OCI-LY3 (cell line): ENCODE data around the gene DENND1A.

Experiments
- H2AFZ ChIP-seq: fragments of 200-600, 300-600 bp; shearing (Covaris generic); 2 replicates; pipeline ENCODE4 v1.6.0; 2014; ENCODE audit warnings: antibody characterized with exemption, low read depth, low read length
- H3K27ac ChIP-seq: fragments of 200-600, 300-600 bp; sonication (generic); 2 replicates; pipeline ENCODE4 v1.5.1; 2014; ENCODE audit warnings: mild to moderate bottlenecking, low read length, moderate library complexity, mixed read lengths
- H3K27me3 ChIP-seq: fragments of 200-600, 300-600 bp; sonication (generic); 2 replicates; pipeline ENCODE4 v1.6.1; 2014; ENCODE audit warnings: low read depth, low read length, mixed read lengths
- H3K36me3 ChIP-seq: fragments of 200-600, 300-600 bp; sonication (generic); replicated peaks from 2 replicates; pipeline ENCODE3; 2014; ENCODE audit warnings: low read depth, low read length, mixed read lengths
- H3K4me1 ChIP-seq: fragments of 300-600, 200-600 bp; sonication (generic); 2 replicates; pipeline ENCODE4 v1.6.1; 2014; ENCODE audit warnings: low read length, mixed read lengths
- H3K4me2 ChIP-seq: fragments of 200-600, 300-600 bp; sonication (generic); 2 replicates; pipeline ENCODE4 v1.6.1; 2014; ENCODE audit warnings: low read length, mixed read lengths
- H3K4me3 ChIP-seq: fragments of 300-600, 200-600 bp; sonication (generic); 2 replicates; pipeline ENCODE4 v1.5.1; 2014; ENCODE audit warnings: antibody characterized with exemption, mild to moderate bottlenecking, low read length, moderate library complexity
- H3K79me2 ChIP-seq: fragments of 300-600, 200-600 bp; shearing (Covaris generic); 2 replicates; pipeline ENCODE4 v1.6.1; 2014; ENCODE audit warnings: mild to moderate bottlenecking, low read length, mixed read lengths
- H3K9ac ChIP-seq: fragments of 300-600, 200-600 bp; shearing (Covaris generic); 2 replicates; pipeline ENCODE4 v1.6.0; 2014; ENCODE audit warnings: mild to moderate bottlenecking, low read length, moderate library complexity
- H3K9me3 ChIP-seq: fragments of 200-600, 300-600 bp; shearing (Covaris generic); 2 replicates; pipeline ENCODE4 v1.6.1; 2014; ENCODE audit warnings: low read length, mixed read lengths; ENCODE audit not compliant: insufficient read depth
- H4K20me1 ChIP-seq: fragments of 200-600, 300-600 bp; sonication (generic); 2 replicates; pipeline ENCODE4 v1.6.1; 2016; ENCODE audit warnings: low read length, mixed read lengths; ENCODE audit not compliant: insufficient read depth
- EZH2phosphoT487 ChIP-seq: fragments of 200-600 bp; shearing (Covaris generic); IDR thresholded peaks from 2 replicates; pipeline ENCODE4 v1.6.1; 2018; ENCODE audit warnings: antibody characterized with exemption, mixed run types, low read depth
- TF ChIP-seq, protein P1 (sequence below): fragments of 200-600, 300-600 bp; sonication (generic); IDR thresholded peaks from 2 replicates; pipeline ENCODE4 v1.5.1; 2014; ENCODE audit warnings: antibody characterized with exemption, low read length, low read depth

DENND1A gene

DNA sequence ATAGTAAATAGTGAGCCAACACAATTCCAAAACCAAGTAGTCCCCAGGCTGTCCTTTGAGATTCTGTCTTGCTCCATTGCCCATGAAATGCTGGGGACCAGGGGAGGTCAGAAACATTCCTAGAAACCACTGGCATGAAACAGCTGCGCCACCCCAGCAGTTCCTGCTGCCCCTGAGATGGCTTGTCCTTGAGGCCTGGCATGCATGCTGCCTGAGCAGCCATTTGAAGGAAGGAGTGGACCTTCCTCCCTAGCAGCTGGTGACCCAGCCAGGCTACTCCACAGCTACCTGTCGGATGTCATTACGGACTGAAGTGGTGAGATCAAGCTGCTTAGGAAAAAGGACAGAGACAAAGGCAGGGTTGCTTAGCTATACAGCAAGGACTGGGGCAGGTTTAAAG is 260.6 kb downstream of the DENND1A start:
- Histone ChIP-seq H3K27ac (no peak overlapping the region), H4K20me1 (no peaks in the 10 kb centered on the region), H3K4me2 (no peak overlapping the region), H3K4me1 (no peaks in the 10 kb centered on the region), H3K4me3 (no peak overlapping the region), H3K79me2 (no peaks in the 10 kb centered on the region), H2AFZ (no peak overlapping the region), H3K9me3 (peaks cover 3% of the 10 kb centered on the region; the same call in 1 of the 2 replicates), H3K27me3 (no peaks in the 10 kb centered on the region), H3K9ac (no peak overlapping the region), H3K36me3 (peaks cover 45% of the 10 kb centered on the region)
- no peak for TF ChIP-seq EZH2phosphoT487
- TF ChIP-seq, protein P1, sequence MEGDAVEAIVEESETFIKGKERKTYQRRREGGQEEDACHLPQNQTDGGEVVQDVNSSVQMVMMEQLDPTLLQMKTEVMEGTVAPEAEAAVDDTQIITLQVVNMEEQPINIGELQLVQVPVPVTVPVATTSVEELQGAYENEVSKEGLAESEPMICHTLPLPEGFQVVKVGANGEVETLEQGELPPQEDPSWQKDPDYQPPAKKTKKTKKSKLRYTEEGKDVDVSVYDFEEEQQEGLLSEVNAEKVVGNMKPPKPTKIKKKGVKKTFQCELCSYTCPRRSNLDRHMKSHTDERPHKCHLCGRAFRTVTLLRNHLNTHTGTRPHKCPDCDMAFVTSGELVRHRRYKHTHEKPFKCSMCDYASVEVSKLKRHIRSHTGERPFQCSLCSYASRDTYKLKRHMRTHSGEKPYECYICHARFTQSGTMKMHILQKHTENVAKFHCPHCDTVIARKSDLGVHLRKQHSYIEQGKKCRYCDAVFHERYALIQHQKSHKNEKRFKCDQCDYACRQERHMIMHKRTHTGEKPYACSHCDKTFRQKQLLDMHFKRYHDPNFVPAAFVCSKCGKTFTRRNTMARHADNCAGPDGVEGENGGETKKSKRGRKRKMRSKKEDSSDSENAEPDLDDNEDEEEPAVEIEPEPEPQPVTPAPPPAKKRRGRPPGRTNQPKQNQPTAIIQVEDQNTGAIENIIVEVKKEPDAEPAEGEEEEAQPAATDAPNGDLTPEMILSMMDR = no peak

DNA sequence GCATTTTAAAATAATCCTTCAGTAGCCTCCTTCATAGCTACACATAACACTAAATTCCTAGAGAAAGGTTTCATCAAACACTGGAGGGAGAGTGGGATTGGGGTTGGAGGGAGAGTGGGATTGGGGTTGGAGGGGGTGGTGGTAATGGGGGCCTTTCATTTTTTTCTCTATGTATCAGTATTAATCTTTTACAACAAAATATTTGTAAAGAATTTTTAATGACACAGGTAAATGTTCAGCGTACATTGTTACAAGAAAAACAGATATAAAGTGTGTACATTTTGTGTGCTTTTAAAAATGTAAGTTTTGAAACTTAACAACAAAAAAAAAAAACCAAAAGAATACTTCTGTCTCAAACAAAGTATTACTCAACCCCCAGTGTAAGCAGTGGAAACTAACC is 266.4 kb downstream of the DENND1A start:
- Histone ChIP-seq H3K79me2 (no peaks in the 10 kb centered on the region), H2AFZ (no peak overlapping the region), H3K27me3 (no peaks in the 10 kb centered on the region), H3K36me3 (peaks cover 56% of the 10 kb centered on the region), H3K27ac (no peak overlapping the region), H3K4me3 (no peak overlapping the region), H4K20me1 (peaks cover 3% of the 10 kb centered on the region; the same call in 1 of the 2 replicates), H3K9ac (no peak overlapping the region), H3K9me3 (peaks cover 9% of the 10 kb centered on the region), H3K4me2 (no peak overlapping the region), H3K4me1 (peaks cover 39% of the 10 kb centered on the region)
- no peak for TF ChIP-seq EZH2phosphoT487
- TF ChIP-seq, protein P1 = no peak

DNA sequence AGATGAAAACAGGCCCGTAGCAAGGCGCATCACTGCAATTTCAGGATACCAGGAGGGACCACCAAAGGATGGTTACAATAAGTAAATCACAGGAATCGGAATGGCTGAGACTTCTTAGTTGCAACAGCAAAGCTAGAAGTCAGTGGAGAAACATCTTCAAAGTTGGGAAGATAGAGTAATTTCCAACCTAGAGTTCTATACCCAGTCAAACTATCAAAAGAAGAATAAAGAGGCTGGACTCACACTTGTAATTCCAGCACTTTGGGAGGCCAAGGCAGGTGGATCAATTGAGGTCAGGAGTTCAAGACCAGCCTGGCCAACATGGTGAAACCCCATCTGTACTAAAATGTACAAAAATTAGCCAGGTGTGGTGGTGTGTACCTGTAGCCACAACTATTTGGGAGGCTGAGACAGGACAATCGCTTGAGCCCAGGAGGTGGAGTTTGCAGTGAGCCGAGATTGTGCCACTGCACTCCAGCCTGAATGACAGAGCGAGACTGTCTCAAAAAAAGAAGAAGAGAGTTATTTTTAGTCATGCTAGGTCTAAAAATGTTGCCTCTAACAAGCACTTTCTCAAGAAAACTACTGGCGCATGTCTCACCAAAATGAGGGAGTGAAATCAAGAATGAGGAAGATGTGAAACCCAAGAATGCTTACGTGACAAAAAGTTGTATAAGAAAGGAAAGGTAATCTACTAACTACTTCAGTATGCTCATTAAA is 267.7 kb downstream of the DENND1A start:
- peak overlapping the region; percentile 59 for H3K27ac ChIP-seq
- TF ChIP-seq, protein P1 = no peak
- H3K4me2 ChIP-seq = peak overlapping the region; percentile 24
- H2AFZ ChIP-seq = no peak overlapping the region
- H3K9me3 ChIP-seq = peaks cover 9% of the 10 kb centered on the region
- H3K9ac ChIP-seq = no peak overlapping the region
- H3K79me2 ChIP-seq = no peaks in the 10 kb centered on the region
- H3K27me3 ChIP-seq = no peaks in the 10 kb centered on the region
- H3K4me3 ChIP-seq = no peak overlapping the region
- H4K20me1 ChIP-seq = peaks cover 3% of the 10 kb centered on the region; the same call in 1 of the 2 replicates
- H3K4me1 ChIP-seq = peaks cover 41% of the 10 kb centered on the region
- H3K36me3 ChIP-seq = peaks cover 46% of the 10 kb centered on the region

DNA sequence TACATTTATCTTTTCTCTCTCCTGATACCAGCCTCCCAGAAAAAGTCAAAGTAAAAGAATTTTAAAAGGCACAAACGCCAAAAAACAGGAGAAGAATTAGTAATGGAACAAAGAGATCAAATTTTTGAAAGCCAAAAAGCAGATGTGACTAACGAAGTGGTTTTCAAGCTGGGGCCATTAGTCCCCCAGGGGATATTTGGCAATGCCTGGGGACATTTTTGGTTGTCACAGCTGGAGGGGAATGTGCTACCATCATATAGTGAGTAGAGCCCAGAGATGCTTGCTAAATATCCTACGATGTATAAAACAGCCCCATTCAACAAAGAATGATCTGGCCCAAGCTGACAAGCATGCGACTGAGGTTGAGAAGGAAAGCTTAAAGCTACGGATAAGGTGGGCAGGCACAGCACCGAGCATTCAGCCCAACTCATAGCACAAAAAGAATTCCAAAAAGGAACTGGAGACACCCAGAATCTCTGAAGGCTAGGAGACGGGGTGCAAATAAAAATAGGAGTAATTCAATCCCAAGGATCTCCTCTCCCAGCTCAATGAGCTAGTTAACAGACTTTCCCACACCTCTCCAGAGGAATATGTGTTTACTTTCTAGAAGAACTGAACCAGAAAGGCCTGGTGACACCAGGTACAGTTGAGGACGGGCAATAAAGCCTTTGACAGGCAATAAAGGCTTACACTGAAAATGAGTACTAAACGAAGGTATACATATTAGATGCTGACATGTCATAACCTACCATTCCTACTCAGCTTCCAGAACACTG is 269.0 kb downstream of the DENND1A start:
- no peaks in the 10 kb centered on the region for H3K27me3 ChIP-seq
- peaks cover 9% of the 10 kb centered on the region for H3K9me3 ChIP-seq
- peaks cover 41% of the 10 kb centered on the region for H3K4me1 ChIP-seq
- H3K27ac ChIP-seq = no peak overlapping the region
- H3K36me3 ChIP-seq = peaks cover 37% of the 10 kb centered on the region
- peak overlapping the region; percentile 22; the same call in 1 of the 2 replicates for H3K4me2 ChIP-seq
- TF ChIP-seq EZH2phosphoT487 = no peak
- TF ChIP-seq, protein P1 = no peak
- no peak overlapping the region for H2AFZ ChIP-seq
- H3K4me3 ChIP-seq = no peak overlapping the region
- H4K20me1 ChIP-seq = peaks cover 3% of the 10 kb centered on the region; the same call in 1 of the 2 replicates
- no peaks in the 10 kb centered on the region for H3K79me2 ChIP-seq
- no peak overlapping the region for H3K9ac ChIP-seq
